SK-MEL-5 (cell line): ENCODE data around the gene TNFSF15. TPM values are rescaled to one million over a fixed set of nuclear protein-coding genes. Genes with fewer than 3 reads are reported as not detected.

Experiments used
- DNase-seq: peaks from one replicate; pipeline ENCODE4 v3.0.0-alpha.2; 2016; ENCODE audit warnings: low read depth, low spot score
- in situ Hi-C: cut with HindIII; loops from 2 replicates; pipeline ENCODE4 v1.10.0; 2016; ENCODE audit warnings: low sequenced_read_pairs, high pct_unique_total_duplicates, low pct_unique_long_range_greater_than_20kb
- total RNA-seq: library from RNA; depleted of rRNA; stranded (reverse); fragments of >200 nt; shearing (Covaris generic); gene quantifications from 2 replicates; pipeline ENCODE4 v1.2.3, GENCODE V29; 2014

The TNFSF15 gene
- total RNA-seq, 1 experiment from 2014 or later: not detected

DNA sequence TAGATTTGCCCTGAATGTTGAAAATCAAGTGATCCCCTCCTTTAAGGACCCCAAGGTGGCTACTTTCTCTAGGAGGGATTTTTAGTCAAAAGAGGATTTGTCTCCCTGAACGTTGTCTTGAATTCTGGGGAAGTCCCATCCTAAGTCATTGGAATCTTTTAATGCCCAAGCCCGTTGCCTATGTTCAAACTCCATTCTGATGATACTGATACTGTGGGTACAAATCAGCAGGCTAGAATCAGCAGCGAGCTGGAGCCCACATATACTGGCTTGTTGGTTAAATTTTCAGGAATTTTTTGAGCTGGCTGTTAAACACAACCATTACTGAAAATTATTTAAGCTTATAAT is 22.4 kb upstream of the TNFSF15 start:
- DNase-seq: no peak
- in situ Hi-C loops: no loop called here

DNA sequence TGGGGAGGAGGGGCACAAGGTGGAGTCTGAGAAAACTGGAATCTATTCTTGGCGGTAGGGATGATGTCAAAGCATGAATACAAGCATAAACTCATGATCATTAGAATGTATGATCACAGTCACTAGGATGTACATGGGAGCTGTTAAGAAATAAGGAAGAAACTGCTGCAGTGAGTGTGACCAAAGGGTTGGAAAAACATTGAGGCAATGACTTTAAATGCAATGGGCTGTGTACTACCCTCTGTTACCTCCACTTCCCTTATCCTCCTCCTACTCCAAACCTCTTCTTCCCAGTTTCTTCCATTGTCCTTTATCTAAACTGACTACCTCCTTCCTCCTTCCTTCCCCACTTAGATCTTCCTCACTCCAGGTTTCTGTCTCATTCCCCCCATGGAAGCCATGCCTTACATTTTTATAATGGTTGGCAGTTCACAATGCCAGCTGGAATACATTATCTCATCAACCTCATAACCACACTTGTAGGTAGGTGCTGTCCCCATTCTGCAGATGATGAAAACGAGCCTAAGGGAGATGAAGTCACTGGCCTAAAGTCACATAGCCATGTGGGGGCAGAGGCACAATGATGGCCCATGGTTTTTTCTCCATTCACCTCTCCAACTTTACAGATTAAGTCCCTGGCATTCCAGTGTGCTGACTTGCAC is 21.9 kb upstream of the TNFSF15 start:
- in situ Hi-C loops: no loop called here
- DNase-seq: no peak

DNA sequence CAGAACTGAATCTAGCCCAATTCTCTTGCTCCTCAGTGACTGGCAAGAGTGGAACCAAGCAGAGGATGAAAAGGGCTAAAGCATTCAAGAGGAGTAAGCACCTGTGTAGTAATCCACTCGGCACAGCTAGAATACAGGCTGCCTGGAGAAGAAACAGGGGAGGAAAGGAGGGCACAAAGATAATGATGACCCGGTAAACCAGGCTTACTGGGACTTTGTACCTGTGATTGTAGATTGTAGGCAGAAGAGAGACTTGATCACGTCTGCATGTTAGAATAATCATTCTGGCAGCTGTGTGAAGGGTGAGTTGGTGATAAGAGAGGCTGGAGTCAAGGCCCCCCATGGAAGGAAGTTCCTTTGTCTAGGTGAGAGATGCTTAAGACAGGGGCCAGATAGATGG is 20.6 kb upstream of the TNFSF15 start:
- DNase-seq: no peak
- in situ Hi-C loops: no loop called here

DNA sequence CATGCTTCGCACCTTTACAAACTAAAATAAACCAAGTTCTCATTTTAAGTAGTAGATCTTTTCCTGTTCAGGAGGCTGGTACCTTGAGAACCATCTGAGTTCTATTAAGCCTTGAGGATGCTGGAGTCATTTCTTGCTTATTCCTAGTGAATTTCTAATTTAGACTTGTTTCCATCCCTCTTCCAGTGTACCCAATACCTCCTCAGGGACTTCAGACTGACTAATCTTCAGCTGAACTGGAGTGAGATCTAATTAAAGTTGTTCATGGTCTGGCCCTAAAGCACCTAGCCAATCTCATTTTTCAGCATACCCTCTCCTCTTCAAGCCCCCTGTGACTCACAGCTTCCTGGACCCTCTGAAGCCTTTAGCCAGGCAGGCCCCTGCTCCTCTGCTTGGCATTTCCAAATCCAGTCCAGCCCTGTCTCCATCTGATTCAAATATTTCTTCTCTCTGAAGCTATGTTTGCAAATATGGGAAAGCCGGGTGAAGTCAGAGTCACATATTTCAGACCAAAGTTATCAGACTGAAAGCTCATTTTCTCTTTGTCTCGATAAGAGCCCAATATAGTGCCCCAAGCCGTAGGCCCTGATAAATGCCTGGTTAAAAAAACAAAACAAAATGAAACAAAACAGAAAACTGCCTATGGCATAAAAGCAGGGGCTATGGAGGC is 19.4 kb upstream of the TNFSF15 start:
- in situ Hi-C loops: no loop called here
- DNase-seq: no peak

DNA sequence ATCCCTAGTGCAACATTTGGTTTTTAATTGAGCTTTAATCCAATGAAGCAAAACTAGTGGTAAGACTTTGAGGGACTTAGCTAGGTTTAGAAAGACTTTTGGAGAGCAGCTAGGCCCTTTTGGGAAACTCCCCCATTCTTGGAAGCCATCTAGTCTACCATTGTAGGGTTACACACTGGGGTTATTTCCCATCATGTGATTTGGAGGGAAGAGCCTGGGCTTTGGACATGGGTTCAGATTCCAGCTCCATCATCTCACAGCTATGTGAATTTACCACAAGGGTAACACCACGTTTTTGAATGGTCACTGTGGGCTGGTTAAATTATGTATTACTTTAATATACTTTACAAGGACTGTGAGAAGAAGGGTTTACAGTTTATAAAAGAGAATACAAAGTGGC is 18.3 kb upstream of the TNFSF15 start:
- in situ Hi-C loops: no loop called here
- DNase-seq: no peak

DNA sequence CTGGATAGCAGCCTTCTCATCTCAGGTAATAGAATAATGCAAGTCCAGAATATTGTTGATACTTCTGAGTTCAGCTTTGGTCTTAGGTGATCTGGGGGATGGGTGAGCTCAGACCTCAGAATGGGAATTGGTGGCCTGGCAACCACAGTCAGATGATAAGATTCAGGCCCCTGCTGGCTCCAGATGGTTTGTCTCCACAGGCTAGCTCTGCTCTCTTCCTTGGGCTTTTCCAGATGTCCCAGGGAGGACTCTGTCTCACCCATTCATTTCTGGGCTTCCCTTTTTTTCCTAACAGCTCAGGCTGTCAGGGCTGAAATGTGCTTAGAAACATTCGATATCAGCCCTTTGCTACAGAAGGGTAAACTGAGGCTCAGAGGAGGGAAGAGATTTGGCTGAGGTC is 17.6 kb upstream of the TNFSF15 start:
- DNase-seq: no peak
- in situ Hi-C loops: no loop called here

DNA sequence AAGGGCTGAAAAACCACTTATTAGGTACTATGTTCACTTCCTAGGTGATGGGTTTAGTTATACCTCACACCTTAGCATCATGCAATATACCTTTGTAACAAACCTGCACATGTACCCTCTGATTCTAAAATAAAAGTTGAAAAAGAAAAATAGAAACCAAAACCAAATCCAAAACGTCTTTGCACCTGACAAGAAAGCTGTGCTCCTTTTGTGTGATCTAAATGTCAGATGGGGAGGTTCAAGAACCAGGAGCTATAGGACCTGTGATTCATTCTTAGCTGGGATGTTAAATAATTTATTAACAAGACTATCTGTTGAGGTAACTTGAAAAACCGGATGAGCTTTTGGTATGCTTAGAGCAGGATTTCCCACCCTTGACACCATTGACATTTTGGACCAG is 16.9 kb upstream of the TNFSF15 start:
- in situ Hi-C loops: no loop called here
- DNase-seq: no peak

DNA sequence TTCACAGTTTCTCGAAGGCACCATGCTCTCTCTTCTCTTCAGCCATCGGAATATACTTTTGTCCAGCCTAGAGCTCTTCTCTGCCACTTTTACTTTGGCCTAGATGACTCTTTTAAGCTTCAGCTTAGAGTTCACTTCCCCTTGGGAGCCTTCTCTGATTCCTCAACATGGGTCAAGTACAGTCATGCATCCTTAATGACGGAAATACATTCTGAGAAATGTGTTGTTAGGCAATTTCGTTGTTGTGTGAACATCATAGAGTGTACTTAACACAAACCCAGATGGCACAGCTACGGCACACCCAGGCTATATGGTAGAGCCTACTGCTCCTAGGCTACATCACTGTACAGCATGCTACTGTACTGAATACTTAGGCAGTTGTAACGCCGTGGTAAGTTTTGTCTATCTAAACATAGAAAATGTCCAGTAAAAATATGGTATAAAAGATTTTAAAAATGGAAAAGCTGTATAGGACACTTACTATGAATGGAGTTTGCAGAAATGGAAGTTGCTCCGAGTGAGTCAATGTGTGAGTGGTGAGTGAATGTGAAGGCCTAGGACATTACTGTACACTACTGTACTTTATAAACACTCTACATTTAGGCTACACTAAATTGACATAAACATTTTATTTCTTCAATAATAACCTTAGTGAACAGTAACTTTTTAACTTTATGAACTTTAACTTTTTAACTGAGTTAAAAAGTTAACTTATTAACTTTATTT is 15.1 kb upstream of the TNFSF15 start:
- in situ Hi-C loops: no loop called here
- no peak for DNase-seq

DNA sequence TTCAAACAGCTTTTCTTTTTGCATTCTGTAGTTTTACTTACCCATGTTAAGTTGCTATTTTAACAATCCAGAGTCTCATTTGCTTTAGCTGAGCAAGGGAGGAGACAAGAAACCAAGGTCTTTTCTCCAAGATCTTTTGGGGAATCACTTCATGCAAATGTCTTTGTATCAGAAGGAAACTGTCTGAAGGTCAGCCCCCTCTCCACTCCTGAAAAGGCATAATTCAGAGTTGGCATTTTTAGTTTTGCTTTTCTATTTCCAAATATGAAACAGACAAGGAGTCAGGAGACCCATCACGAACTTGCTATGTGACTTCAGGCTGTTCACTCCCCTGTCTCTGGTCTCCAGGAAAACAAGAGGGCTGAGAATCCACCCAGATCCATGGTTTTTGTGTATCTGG is 12.3 kb upstream of the TNFSF15 start:
- no peak for DNase-seq
- in situ Hi-C loops: no loop called here

DNA sequence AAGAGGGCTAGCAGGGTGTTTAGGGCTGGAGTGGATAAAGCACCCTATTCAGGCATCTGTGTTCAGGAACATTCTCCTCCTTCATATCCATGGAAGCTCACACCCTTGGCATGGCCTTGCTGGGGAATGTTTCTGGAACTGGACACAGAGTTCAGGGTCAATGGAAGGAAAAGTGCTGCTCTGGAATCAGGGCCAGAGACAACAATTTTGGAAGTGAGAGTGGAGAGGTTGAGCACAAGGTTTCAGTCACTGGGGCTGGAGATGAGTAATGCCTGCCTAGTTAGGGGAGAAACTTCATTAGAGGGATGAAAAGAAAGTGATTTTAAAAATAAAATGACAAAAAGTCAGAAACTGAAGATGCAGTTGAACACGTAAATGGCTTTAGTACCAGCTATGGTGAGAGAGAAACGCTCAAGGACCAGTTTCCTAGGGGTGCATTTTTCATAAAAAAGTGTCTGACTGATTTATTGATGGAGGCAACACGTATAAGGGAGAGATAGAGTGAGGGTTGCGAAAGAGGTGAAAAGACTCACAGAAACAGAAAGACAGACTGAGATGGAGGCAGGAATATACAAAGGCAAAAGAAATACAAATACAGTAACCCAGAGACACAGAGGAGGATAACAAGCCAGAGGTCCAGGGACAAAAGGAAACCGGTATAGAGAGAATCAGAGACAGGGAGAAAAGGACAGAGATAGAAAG is 8.0 kb upstream of the TNFSF15 start:
- in situ Hi-C loops: no loop called here
- DNase-seq: no peak

DNA sequence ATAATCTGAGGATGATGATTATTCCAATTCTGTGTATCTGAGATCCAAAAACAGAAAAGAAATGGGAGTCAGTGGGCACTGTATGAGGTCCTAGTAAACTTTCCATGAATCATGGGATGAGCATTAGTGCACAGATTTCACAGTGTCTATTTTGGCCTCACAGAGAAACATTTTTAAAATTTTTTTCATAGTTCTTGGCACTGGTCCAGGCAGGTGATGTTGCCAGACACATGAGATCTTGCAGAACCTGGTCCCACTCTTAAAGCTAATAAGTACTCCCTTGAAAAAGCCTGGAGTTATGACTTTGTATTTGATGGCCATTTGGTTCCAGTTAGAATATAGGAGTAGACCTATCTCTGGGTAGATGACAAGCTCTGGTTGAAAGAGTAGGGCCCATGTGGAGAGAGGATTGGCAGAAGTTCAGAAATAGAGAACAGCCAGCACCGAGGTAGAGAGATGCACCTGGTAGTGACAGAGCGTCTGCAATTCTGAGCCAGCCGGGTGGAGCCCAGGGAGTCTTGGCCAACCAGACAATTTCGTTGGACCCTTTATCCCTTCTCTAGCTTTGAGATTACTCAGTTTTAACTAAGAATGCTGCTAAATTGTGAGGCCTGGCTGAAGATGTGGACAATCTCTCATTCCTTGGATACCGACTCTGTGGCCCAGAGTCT is 6.3 kb upstream of the TNFSF15 start:
- in situ Hi-C loops: no loop called here
- DNase-seq: no peak

DNA sequence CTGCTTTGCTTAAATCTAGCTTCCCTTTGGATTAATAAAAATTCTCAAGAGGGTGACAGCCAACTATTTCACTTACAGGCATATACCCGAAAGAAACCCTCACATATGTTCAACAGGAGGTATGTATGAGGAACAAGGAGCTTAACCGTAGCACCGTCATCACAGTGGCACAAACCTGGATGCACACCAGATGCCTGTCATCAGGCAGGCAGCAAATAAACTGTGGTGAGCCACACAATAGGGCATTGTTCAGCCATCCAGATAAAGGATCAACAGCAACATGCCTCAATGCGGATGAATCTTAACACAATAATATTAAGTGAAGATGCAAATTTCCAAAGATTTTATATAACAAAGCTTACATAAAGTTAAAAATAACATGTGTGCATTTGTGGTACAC is 5.5 kb upstream of the TNFSF15 start:
- in situ Hi-C loops: no loop called here
- DNase-seq: peak; percentile 28

DNA sequence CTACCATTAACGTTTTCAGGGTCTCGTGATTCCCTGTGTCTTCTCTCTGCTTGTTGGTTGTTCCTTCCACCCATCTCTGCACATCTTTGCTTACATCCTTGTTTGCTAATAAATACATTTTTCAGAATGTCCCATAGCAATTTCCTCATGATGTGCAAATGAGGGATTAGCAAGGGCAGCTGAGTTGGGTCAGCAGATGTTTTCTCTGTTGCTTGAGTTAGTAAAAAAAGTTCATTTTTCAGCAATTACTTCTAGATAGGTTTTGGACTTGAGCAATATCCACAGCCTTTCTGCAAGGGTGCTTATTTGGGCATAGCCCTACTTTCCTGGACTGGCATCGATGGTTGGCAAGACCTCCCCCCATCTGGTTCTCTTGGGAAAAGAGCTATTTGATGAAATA is 4.8 kb upstream of the TNFSF15 start:
- DNase-seq: no peak
- in situ Hi-C loops: no loop called here

DNA sequence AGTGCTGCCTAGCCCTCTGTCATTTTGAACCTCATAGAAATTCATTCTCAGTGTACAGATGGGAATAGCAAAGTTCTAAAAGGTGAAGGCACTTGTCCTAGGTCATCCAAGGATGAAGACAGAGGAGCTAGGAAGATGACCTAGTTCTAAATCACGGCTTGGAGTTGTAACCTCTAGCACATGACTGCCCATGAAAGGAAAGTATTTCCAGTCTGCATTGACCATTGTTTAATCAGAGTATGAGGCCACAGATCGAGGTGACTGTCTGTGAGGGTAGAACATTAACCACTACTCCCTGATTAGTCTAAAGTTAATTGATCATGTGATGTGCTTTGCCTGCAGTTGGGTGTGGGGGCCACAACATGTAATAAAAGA is 674 bp upstream of the TNFSF15 start:
- DNase-seq: peak; percentile 9
- in situ Hi-C loops: no loop called here

DNA sequence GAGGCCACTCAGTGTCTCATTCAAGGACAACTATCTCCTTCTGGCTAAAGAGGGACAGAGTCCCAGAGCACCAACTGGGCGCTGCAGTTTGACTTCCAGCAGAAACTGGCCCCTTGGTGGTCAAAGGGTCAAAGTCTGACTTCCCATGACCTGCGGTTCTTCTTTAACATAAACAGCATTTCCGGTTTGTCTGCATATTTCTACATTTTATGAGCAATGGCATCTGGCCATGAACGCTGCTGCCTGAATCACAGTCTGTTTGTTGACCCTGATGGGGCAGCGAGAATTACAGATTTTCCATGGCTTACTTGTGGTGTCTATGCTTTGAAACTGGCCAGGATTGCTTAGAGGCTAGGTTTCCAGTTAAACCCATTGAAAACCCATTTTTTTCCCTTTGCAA is 1.3 kb downstream of the TNFSF15 start:
- DNase-seq: no peak
- in situ Hi-C loops: no loop called here

DNA sequence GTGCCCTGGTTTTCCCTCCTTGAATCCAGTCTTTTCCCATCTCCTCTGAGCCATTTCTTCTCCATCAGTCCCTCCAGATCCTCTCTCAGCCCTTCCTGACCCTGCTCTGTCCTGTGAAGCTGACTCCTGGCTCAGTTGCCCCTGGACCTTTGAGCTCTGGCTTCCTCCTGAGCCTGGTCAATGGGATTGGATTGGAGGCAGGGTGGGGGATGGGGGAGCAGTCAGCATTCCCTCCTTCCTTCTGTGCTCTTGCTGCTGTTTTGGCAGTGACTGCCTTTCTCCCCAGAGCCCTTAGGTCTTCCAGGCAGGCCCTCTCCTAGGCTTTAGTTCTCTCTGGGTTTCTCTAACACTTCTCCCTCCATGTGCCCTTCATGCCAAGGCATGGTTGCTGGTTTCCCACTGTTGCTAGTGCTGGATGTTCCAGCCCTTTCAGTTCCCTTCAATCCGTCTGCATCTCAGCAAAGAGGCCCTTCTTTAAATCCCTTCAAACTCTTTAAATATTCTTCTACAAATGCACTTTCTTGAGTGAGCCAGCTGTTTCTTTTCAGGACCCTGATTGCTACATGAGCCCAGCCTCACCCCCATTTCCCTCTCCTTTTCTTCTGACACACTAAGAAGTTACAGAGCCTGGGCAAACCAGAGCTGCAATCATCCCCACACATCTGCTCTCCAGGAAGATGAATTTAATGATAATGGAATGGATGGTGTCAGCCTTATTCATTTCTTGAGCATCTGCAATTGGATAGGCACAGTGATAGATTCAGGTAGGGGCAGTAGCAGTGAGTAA is 2.2 kb downstream of the TNFSF15 start:
- DNase-seq: no peak

DNA sequence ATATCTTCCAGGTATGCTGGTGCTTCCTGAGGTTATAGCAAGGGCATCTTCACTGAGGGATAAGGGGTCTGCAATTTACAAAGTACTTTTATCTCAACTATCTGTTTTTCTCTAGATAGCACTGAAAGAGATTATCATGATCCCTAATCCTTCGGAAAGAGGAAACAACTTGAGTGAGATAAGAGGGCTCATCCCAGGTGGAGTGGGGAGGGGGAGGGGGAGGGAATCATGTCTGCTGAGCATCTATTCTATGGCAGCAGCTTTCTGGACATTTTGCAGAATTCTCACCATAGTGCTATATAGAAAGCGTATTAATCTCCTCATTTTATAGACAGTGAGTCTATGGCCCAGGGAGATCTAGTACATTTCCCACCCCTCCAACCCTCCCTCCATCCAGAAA is 5.9 kb downstream of the TNFSF15 start:
- no peak for DNase-seq
- in situ Hi-C loops: no loop called here

More for the DNA sequence above, 2.2 kb downstream of the TNFSF15 start:
- in situ Hi-C loops: no loop called here
